ENCODE results near the gene RIPPLY3. TPM values are rescaled to one million over a fixed set of nuclear protein-coding genes. Genes with fewer than 3 reads are reported as not detected.

The RIPPLY3 gene
- total RNA-seq, 2 donors from 2014 or later: not detected

GRCh38 chr21:36968976-36969375, 37.5 kb upstream of the RIPPLY3 start:
- Histone ChIP-seq H3K4me3 (no peak overlapping the region), H3K4me1 (peaks cover 0 to 7% of the 10 kb centered on the region in 2 donors), H3K27me3 (no peaks in the 10 kb centered on the region), H3K27ac (no peak overlapping the region), H3K9me3 (no peaks in the 10 kb centered on the region), H3K36me3 (no peaks in the 10 kb centered on the region)
- DNase-seq (ENCODE audit: low spot score): no peak
- no peak for TF ChIP-seq CTCF (IDR thresholded peaks at IDR 0.05)

- H3K27me3 ChIP-seq: no peaks in the 10 kb centered on the region
These were observed 32.3 kb upstream of the RIPPLY3 start for GRCh38 chr21:36973986-36974850.

GRCh38 chr21:36974851-36975192, 31.7 kb upstream of the RIPPLY3 start:
- H3K9me3 ChIP-seq: no peaks in the 10 kb centered on the region
- H3K4me1 ChIP-seq: no peaks in the 10 kb centered on the region
- H3K4me3 ChIP-seq: no peak overlapping the region
- no peak for DNase-seq (ENCODE audit: low spot score)
- no peak for TF ChIP-seq CTCF (IDR thresholded peaks at IDR 0.05)
- H3K27me3 ChIP-seq: no peaks in the 10 kb centered on the region
- H3K27ac ChIP-seq: no peak overlapping the region
- no peaks in the 10 kb centered on the region for H3K36me3 ChIP-seq

More at GRCh38 chr21:36973986-36974850, 32.3 kb upstream of the RIPPLY3 start:
- H3K27ac ChIP-seq: no peak overlapping the region
- no peaks in the 10 kb centered on the region for H3K36me3 ChIP-seq
- H3K9me3 ChIP-seq: no peaks in the 10 kb centered on the region
- DNase-seq (ENCODE audit: low spot score): no peak
- H3K4me1 ChIP-seq: no peaks in the 10 kb centered on the region
- H3K4me3 ChIP-seq: no peak overlapping the region
- TF ChIP-seq CTCF (IDR thresholded peaks at IDR 0.05): no peak

GRCh38 chr21:36976228-36976861, 30.2 kb upstream of the RIPPLY3 start:
- TF ChIP-seq CTCF (IDR thresholded peaks at IDR 0.05): no peak
- H3K4me1 ChIP-seq: peaks cover 0 to 10% of the 10 kb centered on the region in 2 donors
- DNase-seq (ENCODE audit: low spot score): no peak
- no peak overlapping the region for H3K4me3 ChIP-seq
- no peaks in the 10 kb centered on the region for H3K27me3 ChIP-seq
- no peaks in the 10 kb centered on the region for H3K9me3 ChIP-seq
- no peak overlapping the region for H3K27ac ChIP-seq
- H3K36me3 ChIP-seq: no peaks in the 10 kb centered on the region

GRCh38 chr21:36976882-36977651, 29.4 kb upstream of the RIPPLY3 start:
- peak in 1 of 2 donors; percentile 67 for TF ChIP-seq CTCF (IDR thresholded peaks at IDR 0.05)
- Histone ChIP-seq H3K4me1 (peaks cover 0 to 10% of the 10 kb centered on the region in 2 donors), H3K9me3 (no peaks in the 10 kb centered on the region), H3K36me3 (no peaks in the 10 kb centered on the region), H3K27ac (no peak overlapping the region), H3K27me3 (no peaks in the 10 kb centered on the region), H3K4me3 (no peak overlapping the region)
- no peak for DNase-seq (ENCODE audit: low spot score)
